Right atrium auricular region (tissue), 2 donors: Measurements from ENCODE around the gene MCHR1. TPM values are rescaled to one million over a fixed set of nuclear protein-coding genes. Genes with fewer than 3 reads are reported as not detected.

Experiments
- DNase-seq: peaks from one replicate; pipeline ENCODE4 v3.0.0-alpha.2; 2019; ENCODE audit warnings: low spot score
- H3K27ac ChIP-seq, 2 donors: fragments of 200-600 bp; sonication (generic); 1 replicate in 1 of 2; 2 replicates in 1 of 2; pipeline ENCODE4 v1.5.1; 2016 to 2019
- H3K27me3 ChIP-seq, 2 donors: fragments of 200-600 bp; sonication (generic); one replicate each; pipeline versions ENCODE4 v1.5.1 to v1.6.0; 2017 to 2019
- H3K36me3 ChIP-seq: fragments of 200-600 bp; sonication (generic); one replicate; pipeline ENCODE4 v1.5.1; 2016
- H3K4me1 ChIP-seq, 2 donors: fragments of 200-600 bp; sonication (generic); one replicate each; pipeline versions ENCODE4 v1.5.1 to v1.6.0; 2017 to 2019
- H3K4me3 ChIP-seq, 2 donors: fragments of 200-600 bp; sonication (generic); 1 replicate in 1 of 2; 2 replicates in 1 of 2; pipeline ENCODE4 v1.5.1; 2017 to 2019; ENCODE audit warnings: mild to moderate bottlenecking in 1 of 2, moderate library complexity in 1 of 2
- H3K9me3 ChIP-seq, 2 donors: fragments of 200-600 bp; sonication (generic); one replicate each; pipeline ENCODE4 v1.5.1; 2019
- CTCF ChIP-seq, 2 donors: fragments of 200-600 bp; sonication (generic); IDR thresholded peaks; one replicate each; pipeline ENCODE4 v1.5.1; 2019; ENCODE audit warnings: antibody characterized with exemption in 2 of 2
- total RNA-seq, 2 donors: library from RNA; depleted of rRNA; stranded (reverse); fragments of >200 nt; gene quantifications; one replicate each; pipeline ENCODE4 v1.1.0, GENCODE V29; 2016

Gene MCHR1
- total RNA-seq, 2 donors from 2014 or later, result 2.0 TPM; not detected in 1

- Histone ChIP-seq H3K9me3 (no peaks in the 10 kb centered on the region), H3K27ac (no peak overlapping the region), H3K27me3 (no peaks in the 10 kb centered on the region), H3K4me3 (no peak overlapping the region), H3K36me3 (no peaks in the 10 kb centered on the region), H3K4me1 (no peaks in the 10 kb centered on the region)
- no peak for DNase-seq
- no peak for TF ChIP-seq CTCF (IDR thresholded peaks at IDR 0.05)
Observed at GRCh38 chr22:40687706-40688105, 8.4 kb downstream of the MCHR1 start.

- H3K4me3 ChIP-seq, result no peak overlapping the region
- no peak for TF ChIP-seq CTCF (IDR thresholded peaks at IDR 0.05)
- no peaks in the 10 kb centered on the region for H3K36me3 ChIP-seq
- no peak overlapping the region for H3K27ac ChIP-seq
- H3K9me3 ChIP-seq, result no peaks in the 10 kb centered on the region
- no peak for DNase-seq
- peaks cover 0 to 5% of the 10 kb centered on the region in 2 donors for H3K4me1 ChIP-seq
- H3K27me3 ChIP-seq, result no peaks in the 10 kb centered on the region
Observed at GRCh38 chr22:40690370-40690769, 11.1 kb downstream of the MCHR1 start.

GRCh38 chr22:40691532-40691931 is 12.2 kb downstream of the MCHR1 start:
- peaks cover 0 to 5% of the 10 kb centered on the region in 2 donors for H3K4me1 ChIP-seq
- no peaks in the 10 kb centered on the region for H3K36me3 ChIP-seq
- H3K9me3 ChIP-seq, result no peaks in the 10 kb centered on the region
- H3K4me3 ChIP-seq, result no peak overlapping the region
- no peaks in the 10 kb centered on the region for H3K27me3 ChIP-seq
- no peak for DNase-seq
- H3K27ac ChIP-seq, result no peak overlapping the region
- TF ChIP-seq CTCF (IDR thresholded peaks at IDR 0.05), result no peak

GRCh38 chr22:40694411-40694810 is 15.1 kb downstream of the MCHR1 start:
- H3K9me3 ChIP-seq, result no peaks in the 10 kb centered on the region
- no peak overlapping the region for H3K27ac ChIP-seq
- no peaks in the 10 kb centered on the region for H3K27me3 ChIP-seq
- H3K36me3 ChIP-seq, result no peaks in the 10 kb centered on the region
- peaks cover 0 to 5% of the 10 kb centered on the region in 2 donors for H3K4me1 ChIP-seq
- TF ChIP-seq CTCF (IDR thresholded peaks at IDR 0.05), result no peak
- no peak for DNase-seq
- H3K4me3 ChIP-seq, result no peak overlapping the region

GRCh38 chr22:40701274-40701673 is 22.0 kb downstream of the MCHR1 start:
- Histone ChIP-seq H3K9me3 (no peaks in the 10 kb centered on the region), H3K36me3 (no peaks in the 10 kb centered on the region), H3K27ac (no peak overlapping the region), H3K27me3 (no peaks in the 10 kb centered on the region), H3K4me3 (no peak overlapping the region), H3K4me1 (no peaks in the 10 kb centered on the region)
- no peak for DNase-seq
- no peak for TF ChIP-seq CTCF (IDR thresholded peaks at IDR 0.05)

- no peaks in the 10 kb centered on the region for H3K9me3 ChIP-seq
- no peak overlapping the region for H3K4me3 ChIP-seq
- no peaks in the 10 kb centered on the region for H3K4me1 ChIP-seq
- no peak overlapping the region for H3K27ac ChIP-seq
- H3K36me3 ChIP-seq, result no peaks in the 10 kb centered on the region
- no peak for DNase-seq
- TF ChIP-seq CTCF (IDR thresholded peaks at IDR 0.05), result no peak
- no peaks in the 10 kb centered on the region for H3K27me3 ChIP-seq
Observed at GRCh38 chr22:40703174-40703573, 23.9 kb downstream of the MCHR1 start.
